Panc1 (cell line): ENCODE data around the gene MLYCD.

Experiments used
- POLR2AphosphoS5 ChIP-seq: IDR thresholded peaks from 2 replicates; pipeline ENCODE4 v1.6.1; 2012; ENCODE audit warnings: mild to moderate bottlenecking, low read depth, low read length, moderate library complexity
- TF ChIP-seq, protein P1 (sequence below): fragments of 450-650 bp; IDR thresholded peaks from 2 replicates; pipeline ENCODE4 v1.5.1; 2017; ENCODE audit warnings: mild to moderate bottlenecking

DNA sequence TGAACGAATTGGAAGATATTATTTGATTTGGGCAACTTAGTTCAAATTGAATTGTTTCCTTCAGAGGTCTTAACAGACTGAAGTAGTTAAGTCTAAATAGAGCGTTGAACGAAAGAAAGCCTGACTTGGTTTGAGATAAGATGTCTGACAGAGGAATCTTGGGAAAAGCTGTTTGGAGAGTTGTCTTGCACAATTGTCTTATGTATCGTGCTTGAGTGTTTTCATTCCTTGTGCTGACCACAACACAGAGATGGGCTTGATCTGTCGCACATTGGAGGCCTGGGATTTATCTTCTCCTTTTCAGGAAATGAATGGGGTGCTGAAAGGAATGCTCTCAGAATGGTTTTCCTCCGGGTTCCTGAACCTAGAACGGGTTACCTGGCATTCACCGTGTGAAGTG lies 7.8 kb downstream of the MLYCD start:
- TF ChIP-seq POLR2AphosphoS5 = no peak
- TF ChIP-seq, protein P1, sequence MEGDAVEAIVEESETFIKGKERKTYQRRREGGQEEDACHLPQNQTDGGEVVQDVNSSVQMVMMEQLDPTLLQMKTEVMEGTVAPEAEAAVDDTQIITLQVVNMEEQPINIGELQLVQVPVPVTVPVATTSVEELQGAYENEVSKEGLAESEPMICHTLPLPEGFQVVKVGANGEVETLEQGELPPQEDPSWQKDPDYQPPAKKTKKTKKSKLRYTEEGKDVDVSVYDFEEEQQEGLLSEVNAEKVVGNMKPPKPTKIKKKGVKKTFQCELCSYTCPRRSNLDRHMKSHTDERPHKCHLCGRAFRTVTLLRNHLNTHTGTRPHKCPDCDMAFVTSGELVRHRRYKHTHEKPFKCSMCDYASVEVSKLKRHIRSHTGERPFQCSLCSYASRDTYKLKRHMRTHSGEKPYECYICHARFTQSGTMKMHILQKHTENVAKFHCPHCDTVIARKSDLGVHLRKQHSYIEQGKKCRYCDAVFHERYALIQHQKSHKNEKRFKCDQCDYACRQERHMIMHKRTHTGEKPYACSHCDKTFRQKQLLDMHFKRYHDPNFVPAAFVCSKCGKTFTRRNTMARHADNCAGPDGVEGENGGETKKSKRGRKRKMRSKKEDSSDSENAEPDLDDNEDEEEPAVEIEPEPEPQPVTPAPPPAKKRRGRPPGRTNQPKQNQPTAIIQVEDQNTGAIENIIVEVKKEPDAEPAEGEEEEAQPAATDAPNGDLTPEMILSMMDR = no peak
